Sigmoid colon (tissue), 4 donors: ENCODE measurements around the gene PRKRIP1.

Experiments
- POLR2A ChIP-seq, 2 donors: fragments of 450-650 bp; IDR thresholded peaks; one replicate each; pipeline ENCODE4 v1.6.1; 2016; ENCODE audit warnings: antibody characterized with exemption in 2 of 2, mild to moderate bottlenecking in 2 of 2, moderate library complexity in 2 of 2
- POLR2AphosphoS5 ChIP-seq, 4 donors: sonication (generic); formaldehyde crosslinking; IDR thresholded peaks; one replicate each; pipeline ENCODE4 v1.6.1; 2017; ENCODE audit warnings: antibody characterized with exemption in 4 of 4
- TF ChIP-seq, protein P1 (sequence below), 4 experiments: fragments of 450-650 bp in 3 of 4; fragments of 200-600 bp in 1 of 4; IDR thresholded peaks; one replicate each; pipeline ENCODE4 v1.5.1; 2016 to 2019; ENCODE audit warnings: antibody characterized with exemption in 4 of 4, mild to moderate bottlenecking in 3 of 4, moderate library complexity in 2 of 4

DNA sequence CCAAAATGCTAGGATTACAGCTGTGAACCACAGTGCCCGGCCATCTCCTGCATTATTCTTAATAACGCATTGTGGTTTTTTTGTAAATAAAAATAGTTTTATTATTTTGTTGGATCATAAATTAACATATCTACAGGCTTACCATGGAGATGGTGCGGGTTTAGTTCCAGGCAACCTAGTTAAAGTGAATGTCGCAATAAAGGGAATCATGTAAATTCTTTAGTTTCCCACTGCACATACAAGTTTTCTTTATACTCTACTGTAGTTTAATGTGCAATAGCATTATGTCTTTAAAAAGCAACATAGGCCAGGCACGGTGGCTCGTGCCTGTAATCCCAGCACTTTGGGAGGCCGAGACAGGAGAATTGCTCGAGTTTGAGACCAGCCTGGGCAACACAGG is 2.4 kb downstream of the PRKRIP1 start:
- TF ChIP-seq, protein P1, sequence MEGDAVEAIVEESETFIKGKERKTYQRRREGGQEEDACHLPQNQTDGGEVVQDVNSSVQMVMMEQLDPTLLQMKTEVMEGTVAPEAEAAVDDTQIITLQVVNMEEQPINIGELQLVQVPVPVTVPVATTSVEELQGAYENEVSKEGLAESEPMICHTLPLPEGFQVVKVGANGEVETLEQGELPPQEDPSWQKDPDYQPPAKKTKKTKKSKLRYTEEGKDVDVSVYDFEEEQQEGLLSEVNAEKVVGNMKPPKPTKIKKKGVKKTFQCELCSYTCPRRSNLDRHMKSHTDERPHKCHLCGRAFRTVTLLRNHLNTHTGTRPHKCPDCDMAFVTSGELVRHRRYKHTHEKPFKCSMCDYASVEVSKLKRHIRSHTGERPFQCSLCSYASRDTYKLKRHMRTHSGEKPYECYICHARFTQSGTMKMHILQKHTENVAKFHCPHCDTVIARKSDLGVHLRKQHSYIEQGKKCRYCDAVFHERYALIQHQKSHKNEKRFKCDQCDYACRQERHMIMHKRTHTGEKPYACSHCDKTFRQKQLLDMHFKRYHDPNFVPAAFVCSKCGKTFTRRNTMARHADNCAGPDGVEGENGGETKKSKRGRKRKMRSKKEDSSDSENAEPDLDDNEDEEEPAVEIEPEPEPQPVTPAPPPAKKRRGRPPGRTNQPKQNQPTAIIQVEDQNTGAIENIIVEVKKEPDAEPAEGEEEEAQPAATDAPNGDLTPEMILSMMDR (IDR thresholded peaks at IDR 0.05): no peak
- TF ChIP-seq POLR2A (IDR thresholded peaks at IDR 0.05): no peak
- TF ChIP-seq POLR2AphosphoS5 (IDR thresholded peaks at IDR 0.05): no peak
